ENCODE results near the gene RPS25. TPM values are rescaled to one million over a fixed set of nuclear protein-coding genes. Genes with fewer than 3 reads are reported as not detected.
"Not testable (repeated sequence)": the region's sequence is repeated elsewhere in the genome, so short reads cannot be mapped to it uniquely, and the experiment has no call there.

RPS25 gene
- total and polyA plus RNA-seq, 4 donors: 228 to 499 (median 385) TPM

- H3K27ac ChIP-seq (ENCODE audit: low read depth in 1 of 2, low read length in 2 of 2): no peak overlapping the region
- no peaks in the 10 kb centered on the region for H3K9me3 ChIP-seq (ENCODE audit: control insufficient read depth in 4 of 4, low read length in 3 of 4)
- 84% methylated on average over 5 of the region's 5 CpGs for WGBS
- no peaks in the 10 kb centered on the region for H3K27me3 ChIP-seq (ENCODE audit: control insufficient read depth in 4 of 4, insufficient read depth in 4 of 4, low read length in 3 of 4)
- H3K9ac ChIP-seq (ENCODE audit: low read depth in 1 of 2, low read length in 2 of 2): no peak overlapping the region
- no peak overlapping the region for H3K4me3 ChIP-seq (ENCODE audit: low read depth in 1 of 3, low read length in 3 of 3)
- DNase-seq (ENCODE audit: low spot score): no peak
- no peaks in the 10 kb centered on the region for H3K36me3 ChIP-seq (ENCODE audit: control insufficient read depth in 4 of 4, insufficient read depth in 3 of 4, low read depth in 1 of 4, low read length in 3 of 4)
- TF ChIP-seq, protein P1, sequence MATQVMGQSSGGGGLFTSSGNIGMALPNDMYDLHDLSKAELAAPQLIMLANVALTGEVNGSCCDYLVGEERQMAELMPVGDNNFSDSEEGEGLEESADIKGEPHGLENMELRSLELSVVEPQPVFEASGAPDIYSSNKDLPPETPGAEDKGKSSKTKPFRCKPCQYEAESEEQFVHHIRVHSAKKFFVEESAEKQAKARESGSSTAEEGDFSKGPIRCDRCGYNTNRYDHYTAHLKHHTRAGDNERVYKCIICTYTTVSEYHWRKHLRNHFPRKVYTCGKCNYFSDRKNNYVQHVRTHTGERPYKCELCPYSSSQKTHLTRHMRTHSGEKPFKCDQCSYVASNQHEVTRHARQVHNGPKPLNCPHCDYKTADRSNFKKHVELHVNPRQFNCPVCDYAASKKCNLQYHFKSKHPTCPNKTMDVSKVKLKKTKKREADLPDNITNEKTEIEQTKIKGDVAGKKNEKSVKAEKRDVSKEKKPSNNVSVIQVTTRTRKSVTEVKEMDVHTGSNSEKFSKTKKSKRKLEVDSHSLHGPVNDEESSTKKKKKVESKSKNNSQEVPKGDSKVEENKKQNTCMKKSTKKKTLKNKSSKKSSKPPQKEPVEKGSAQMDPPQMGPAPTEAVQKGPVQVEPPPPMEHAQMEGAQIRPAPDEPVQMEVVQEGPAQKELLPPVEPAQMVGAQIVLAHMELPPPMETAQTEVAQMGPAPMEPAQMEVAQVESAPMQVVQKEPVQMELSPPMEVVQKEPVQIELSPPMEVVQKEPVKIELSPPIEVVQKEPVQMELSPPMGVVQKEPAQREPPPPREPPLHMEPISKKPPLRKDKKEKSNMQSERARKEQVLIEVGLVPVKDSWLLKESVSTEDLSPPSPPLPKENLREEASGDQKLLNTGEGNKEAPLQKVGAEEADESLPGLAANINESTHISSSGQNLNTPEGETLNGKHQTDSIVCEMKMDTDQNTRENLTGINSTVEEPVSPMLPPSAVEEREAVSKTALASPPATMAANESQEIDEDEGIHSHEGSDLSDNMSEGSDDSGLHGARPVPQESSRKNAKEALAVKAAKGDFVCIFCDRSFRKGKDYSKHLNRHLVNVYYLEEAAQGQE (IDR thresholded peaks at IDR 0.05): no peak
- TF ChIP-seq EGR1 (IDR thresholded peaks at IDR 0.05; ENCODE audit: low read depth in 2 of 2) (no peak), HNF4G (IDR thresholded peaks at IDR 0.05) (no peak), MAX (IDR thresholded peaks at IDR 0.05) (no peak), NR2F2 (IDR thresholded peaks at IDR 0.05) (no peak)
- no peaks in the 10 kb centered on the region for H3K4me1 ChIP-seq (ENCODE audit: control insufficient read depth in 4 of 4, insufficient read depth in 4 of 4, low read length in 3 of 4)
Measured at GRCh38 chr11:119038884-119039283, 20.7 kb upstream of the RPS25 start.

GRCh38 chr11:119034813-119035212 is 16.7 kb upstream of the RPS25 start:
- Histone ChIP-seq H3K4me1 (ENCODE audit: control insufficient read depth in 4 of 4, insufficient read depth in 4 of 4, low read length in 3 of 4) (peaks cover 0 to 3% (median under 1%) of the 10 kb centered on the region in 4 donors), H3K9me3 (ENCODE audit: control insufficient read depth in 4 of 4, low read length in 3 of 4) (no peaks in the 10 kb centered on the region), H3K36me3 (ENCODE audit: control insufficient read depth in 4 of 4, insufficient read depth in 3 of 4, low read depth in 1 of 4, low read length in 3 of 4) (no peaks in the 10 kb centered on the region), H3K27ac (ENCODE audit: low read depth in 1 of 2, low read length in 2 of 2) (no peak overlapping the region), H3K9ac (ENCODE audit: low read depth in 1 of 2, low read length in 2 of 2) (no peak overlapping the region), H3K4me3 (ENCODE audit: low read depth in 1 of 3, low read length in 3 of 3) (no peak overlapping the region), H3K27me3 (ENCODE audit: control insufficient read depth in 4 of 4, insufficient read depth in 4 of 4, low read length in 3 of 4) (no peaks in the 10 kb centered on the region)
- WGBS: 85% methylated on average over 3 of the region's 3 CpGs
- no peak for DNase-seq (ENCODE audit: low spot score)
- TF ChIP-seq FOXA1 (IDR thresholded peaks at IDR 0.05) (no peak), MAX (IDR thresholded peaks at IDR 0.05) (no peak)
- TF ChIP-seq, protein P2, sequence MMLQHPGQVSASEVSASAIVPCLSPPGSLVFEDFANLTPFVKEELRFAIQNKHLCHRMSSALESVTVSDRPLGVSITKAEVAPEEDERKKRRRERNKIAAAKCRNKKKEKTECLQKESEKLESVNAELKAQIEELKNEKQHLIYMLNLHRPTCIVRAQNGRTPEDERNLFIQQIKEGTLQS (IDR thresholded peaks at IDR 0.05): no peak

- H3K27me3 ChIP-seq (ENCODE audit: control insufficient read depth in 4 of 4, insufficient read depth in 4 of 4, low read length in 3 of 4); H3K9ac ChIP-seq (ENCODE audit: low read depth in 1 of 2, low read length in 2 of 2); H3K9me3 ChIP-seq (ENCODE audit: control insufficient read depth in 4 of 4, low read length in 3 of 4); H3K4me3 ChIP-seq (ENCODE audit: low read depth in 1 of 3, low read length in 3 of 3); H3K27ac ChIP-seq (ENCODE audit: low read depth in 1 of 2, low read length in 2 of 2); H3K36me3 ChIP-seq (ENCODE audit: control insufficient read depth in 4 of 4, insufficient read depth in 3 of 4, low read depth in 1 of 4, low read length in 3 of 4); DNase-seq (ENCODE audit: low spot score): not testable (repeated sequence)
- 91% methylated on average over 10 of the region's 10 CpGs for WGBS
- H3K4me1 ChIP-seq (ENCODE audit: control insufficient read depth in 4 of 4, insufficient read depth in 4 of 4, low read length in 3 of 4): peaks cover 0 to 13% (median 6%) of the 10 kb centered on the region in 4 donors
Measured at GRCh38 chr11:119033421-119033820, 15.3 kb upstream of the RPS25 start.

- Histone ChIP-seq H3K9me3 (ENCODE audit: control insufficient read depth in 4 of 4, low read length in 3 of 4) (no peaks in the 10 kb centered on the region), H3K4me3 (ENCODE audit: low read depth in 1 of 3, low read length in 3 of 3) (no peak overlapping the region), H3K27ac (ENCODE audit: low read depth in 1 of 2, low read length in 2 of 2) (no peak overlapping the region), H3K4me1 (ENCODE audit: control insufficient read depth in 4 of 4, insufficient read depth in 4 of 4, low read length in 3 of 4) (peaks cover 0 to 27% (median 12%) of the 10 kb centered on the region in 4 donors), H3K27me3 (ENCODE audit: control insufficient read depth in 4 of 4, insufficient read depth in 4 of 4, low read length in 3 of 4) (no peaks in the 10 kb centered on the region), H3K9ac (ENCODE audit: low read depth in 1 of 2, low read length in 2 of 2) (no peak overlapping the region), H3K36me3 (ENCODE audit: control insufficient read depth in 4 of 4, insufficient read depth in 3 of 4, low read depth in 1 of 4, low read length in 3 of 4) (no peaks in the 10 kb centered on the region)
- no peak for DNase-seq (ENCODE audit: low spot score)
- no peak for TF ChIP-seq SP1 (IDR thresholded peaks at IDR 0.05)
- no peak for TF ChIP-seq RXRA (IDR thresholded peaks at IDR 0.05)
- 90% methylated on average over 9 of the region's 9 CpGs for WGBS
Measured at GRCh38 chr11:119031912-119032280, 13.8 kb upstream of the RPS25 start.
